GM18508 (cell line): ENCODE results near the gene TTI1.

Experiments
- ATAC-seq: cut with Tn5 transposase; IDR thresholded peaks from one replicate; pipeline ENCODE4 v1.9.1; 2021; ENCODE audit warnings: moderate number of reproducible peaks; ENCODE audit not compliant: insufficient read depth, unreplicated experiment

Gene TTI1

GRCh38 chr20:38055848-38056247, 22.6 kb upstream of the TTI1 start:
- no peak for ATAC-seq

GRCh38 chr20:38055294-38055693, 22.0 kb upstream of the TTI1 start:
- ATAC-seq: no peak

- no peak for ATAC-seq
These were observed 21.4 kb upstream of the TTI1 start for GRCh38 chr20:38054647-38055046.

GRCh38 chr20:38052870-38053269, 19.6 kb upstream of the TTI1 start:
- no peak for ATAC-seq

- ATAC-seq: no peak
These were observed 17.4 kb upstream of the TTI1 start for GRCh38 chr20:38050686-38051085.

GRCh38 chr20:38049800-38050199, 16.5 kb upstream of the TTI1 start:
- no peak for ATAC-seq

GRCh38 chr20:38046572-38046971, 13.3 kb upstream of the TTI1 start:
- no peak for ATAC-seq

GRCh38 chr20:38044685-38045084, 11.4 kb upstream of the TTI1 start:
- ATAC-seq: no peak

- no peak for ATAC-seq
These were observed 10.4 kb upstream of the TTI1 start for GRCh38 chr20:38043512-38044300.

- ATAC-seq: no peak
These were observed 7.0 kb upstream of the TTI1 start for GRCh38 chr20:38040276-38040675.

- no peak for ATAC-seq
These were observed 3.1 kb upstream of the TTI1 start for GRCh38 chr20:38036366-38036765.

GRCh38 chr20:38034961-38035360, 1.7 kb upstream of the TTI1 start:
- ATAC-seq: no peak

GRCh38 chr20:38034108-38034649, 923 bp upstream of the TTI1 start:
- no peak for ATAC-seq

GRCh38 chr20:38032585-38033329, 499 bp downstream of the TTI1 start:
- ATAC-seq: no peak

- ATAC-seq: no peak
These were observed 1.3 kb downstream of the TTI1 start for GRCh38 chr20:38031957-38032356.

GRCh38 chr20:38029453-38029852, 3.8 kb downstream of the TTI1 start:
- ATAC-seq: no peak

- no peak for ATAC-seq
These were observed 8.8 kb downstream of the TTI1 start for GRCh38 chr20:38024496-38024895.

GRCh38 chr20:38023181-38024001, 9.9 kb downstream of the TTI1 start:
- ATAC-seq: no peak

GRCh38 chr20:38021087-38021772, 12.0 kb downstream of the TTI1 start:
- ATAC-seq: no peak

GRCh38 chr20:38018385-38018784, 14.9 kb downstream of the TTI1 start:
- no peak for ATAC-seq
